NCI-H1930 (cell line): ENCODE measurements around the gene TRIM71.
"Not testable (repeated sequence)": the region's sequence is repeated elsewhere in the genome, so short reads cannot be mapped to it uniquely, and the experiment has no call there.

Source experiments
- DNase-seq, 2 experiments: peaks; one replicate each; lab custom pipeline; 2025; lab: John Stamatoyannopoulos, UW

Gene TRIM71

GRCh38 chr3:32890420-32891276, 72.9 kb downstream of the TRIM71 start:
- DNase-seq = no peak

- DNase-seq = no peak
Observed at GRCh38 chr3:32891365-32891764, 73.6 kb downstream of the TRIM71 start.

- no peak for DNase-seq
Observed at GRCh38 chr3:32892625-32893598, 75.1 kb downstream of the TRIM71 start.

GRCh38 chr3:32894977-32895376, 77.2 kb downstream of the TRIM71 start:
- DNase-seq = no peak

- DNase-seq = no peak
Observed at GRCh38 chr3:32895701-32896100, 77.9 kb downstream of the TRIM71 start.

GRCh38 chr3:32896143-32896542, 78.3 kb downstream of the TRIM71 start:
- no peak for DNase-seq

GRCh38 chr3:32897001-32897601, 79.3 kb downstream of the TRIM71 start:
- DNase-seq = no peak

GRCh38 chr3:32897981-32898623, 80.3 kb downstream of the TRIM71 start:
- DNase-seq = no peak

GRCh38 chr3:32899265-32899664, 81.5 kb downstream of the TRIM71 start:
- no peak for DNase-seq

GRCh38 chr3:32901005-32901932, 83.5 kb downstream of the TRIM71 start:
- DNase-seq = no peak

- DNase-seq = not testable (repeated sequence)
Observed at GRCh38 chr3:32902887-32903371, 85.1 kb downstream of the TRIM71 start.

- no peak for DNase-seq
Observed at GRCh38 chr3:32903953-32904352, 86.2 kb downstream of the TRIM71 start.

GRCh38 chr3:32909999-32910398, 92.2 kb downstream of the TRIM71 start:
- no peak for DNase-seq

- no peak for DNase-seq
Observed at GRCh38 chr3:32910954-32911353, 93.2 kb downstream of the TRIM71 start.

GRCh38 chr3:32912046-32912445, 94.2 kb downstream of the TRIM71 start:
- DNase-seq = no peak

- no peak for DNase-seq
Observed at GRCh38 chr3:32913790-32914446, 96.1 kb downstream of the TRIM71 start.

- DNase-seq = no peak
Observed at GRCh38 chr3:32919920-32920319, 102.1 kb downstream of the TRIM71 start.

- no peak for DNase-seq
Observed at GRCh38 chr3:32922078-32922477, 104.3 kb downstream of the TRIM71 start.

GRCh38 chr3:32930161-32930560, 112.4 kb downstream of the TRIM71 start:
- no peak for DNase-seq

GRCh38 chr3:32931273-32931672, 113.5 kb downstream of the TRIM71 start:
- not testable (repeated sequence) for DNase-seq
